ENCODE results near the gene F2RL1.
"Not testable (repeated sequence)": the region's sequence is repeated elsewhere in the genome, so short reads cannot be mapped to it uniquely, and the experiment has no call there.

Gene F2RL1

GRCh38 chr5:76849419-76850291 lies 30.8 kb downstream of the F2RL1 start, which contains the start of gene S100Z:
TSS of gene S100Z (plus strand) at chr5:76850014. CDS start at chr5:76875360, 25,346 bp downstream.
- no peak for DNase-seq (ENCODE audit: low read depth)

GRCh38 chr5:76850543-76851145 lies 31.8 kb downstream of the F2RL1 start:
- DNase-seq (ENCODE audit: low read depth) = no peak

- no peak for DNase-seq (ENCODE audit: low read depth)
Observed at GRCh38 chr5:76851728-76852369, 33.0 kb downstream of the F2RL1 start.

GRCh38 chr5:76852772-76853171 lies 33.9 kb downstream of the F2RL1 start:
- no peak for DNase-seq (ENCODE audit: low read depth)

- not testable (repeated sequence) for DNase-seq (ENCODE audit: low read depth)
Observed at GRCh38 chr5:76853741-76854140, 34.9 kb downstream of the F2RL1 start.

GRCh38 chr5:76854644-76855043 lies 35.8 kb downstream of the F2RL1 start:
- DNase-seq (ENCODE audit: low read depth) = no peak

GRCh38 chr5:76855501-76855900 lies 36.7 kb downstream of the F2RL1 start:
- DNase-seq (ENCODE audit: low read depth) = not testable (repeated sequence)

- no peak for DNase-seq (ENCODE audit: low read depth)
Observed at GRCh38 chr5:76855961-76856360, 37.1 kb downstream of the F2RL1 start.

- DNase-seq (ENCODE audit: low read depth) = not testable (repeated sequence)
Observed at GRCh38 chr5:76856800-76857199, 38.0 kb downstream of the F2RL1 start.

GRCh38 chr5:76859591-76860247 lies 40.9 kb downstream of the F2RL1 start:
- no peak for DNase-seq (ENCODE audit: low read depth)

GRCh38 chr5:76861612-76862011 lies 42.8 kb downstream of the F2RL1 start:
- no peak for DNase-seq (ENCODE audit: low read depth)

- DNase-seq (ENCODE audit: low read depth) = no peak
Observed at GRCh38 chr5:76863001-76863400, 44.2 kb downstream of the F2RL1 start.

- DNase-seq (ENCODE audit: low read depth) = no peak
Observed at GRCh38 chr5:76866503-76866902, 47.7 kb downstream of the F2RL1 start.

GRCh38 chr5:76867038-76867437 lies 48.2 kb downstream of the F2RL1 start:
- no peak for DNase-seq (ENCODE audit: low read depth)

- no peak for DNase-seq (ENCODE audit: low read depth)
Observed at GRCh38 chr5:76867827-76868693, 49.2 kb downstream of the F2RL1 start.

GRCh38 chr5:76870046-76870445 lies 51.2 kb downstream of the F2RL1 start:
- no peak for DNase-seq (ENCODE audit: low read depth)

- DNase-seq (ENCODE audit: low read depth) = no peak
Observed at GRCh38 chr5:76874088-76874581, 55.3 kb downstream of the F2RL1 start.

Data from GM04503 (cell line).